IMR-90 (cell line): ENCODE measurements around the gene TRAPPC5. TPM values are rescaled to one million over a fixed set of nuclear protein-coding genes. Genes with fewer than 3 reads are reported as not detected.

Experiments used
- ATAC-seq: fragments of 200-7000 bp; cut with Tn5 transposase; 2 replicates; pipeline ENCODE4 v1.9.1; 2020; ENCODE audit warnings: low read depth, mild to moderate bottlenecking, moderate library complexity
- BruUV-seq: library from RNA; stranded (reverse); fragments of 400-500 nt; replicated peaks from 2 replicates; lab custom pipeline; 2021; lab: Mats Ljungman, UMichigan
- CTCF ChIA-PET: fragments of 300-600 bp; formaldehyde crosslinking; extraction: SDS; loops from one replicate; lab custom pipeline; 2021; ENCODE audit warnings: antibody characterized with exemption; lab: Yijun Ruan, JAX
- POLR2A ChIA-PET: fragments of 300-600 bp; sonication (Branson Sonifier 250); formaldehyde crosslinking; loops from one replicate; lab custom pipeline; 2022; ENCODE audit warnings: antibody characterized with exemption; ENCODE audit not compliant: unreplicated experiment; lab: Charles Lee
- DNase-seq: peaks from one replicate; pipeline ENCODE4 v3.0.0; 2013
- H2AFZ ChIP-seq: replicated peaks from 2 replicates; pipeline ENCODE3; 2013; ENCODE audit warnings: low read length, mild to moderate bottlenecking; ENCODE audit not compliant: poor library complexity
- H2AK5ac ChIP-seq: 2 replicates; pipeline ENCODE4 v1.6.1; 2013; ENCODE audit warnings: low read depth, low read length, inconsistent platforms
- H2AK9ac ChIP-seq: replicated peaks from 2 replicates; pipeline ENCODE3; 2013; ENCODE audit warnings: mild to moderate bottlenecking, low read depth, low read length, moderate library complexity; ENCODE audit not compliant: poor library complexity
- H2BK120ac ChIP-seq: 2 replicates; pipeline ENCODE4 v1.6.1; 2013; ENCODE audit warnings: low read depth, low read length, inconsistent platforms
- H2BK15ac ChIP-seq: 3 replicates; pipeline ENCODE4 v1.6.1; 2013; ENCODE audit warnings: low read depth, low read length, inconsistent platforms
- H2BK20ac ChIP-seq: 2 replicates; pipeline ENCODE4 v1.6.1; 2013; ENCODE audit warnings: low read depth, mild to moderate bottlenecking, inconsistent platforms, low read length, moderate library complexity
- H2BK5ac ChIP-seq: 2 replicates; pipeline ENCODE4 v1.6.1; 2013; ENCODE audit warnings: mild to moderate bottlenecking, low read depth, low read length, inconsistent platforms; ENCODE audit not compliant: poor library complexity, severe bottlenecking
- H3K14ac ChIP-seq: replicated peaks from 2 replicates; pipeline ENCODE4 v1.6.1; 2013; ENCODE audit warnings: low read depth, low read length, inconsistent platforms
- H3K18ac ChIP-seq: 2 replicates; pipeline ENCODE4 v1.6.1; 2013; ENCODE audit warnings: low read depth, low read length, control low read depth
- H3K23ac ChIP-seq: 2 replicates; pipeline ENCODE4 v1.6.1; 2013; ENCODE audit warnings: low read depth, low read length, inconsistent platforms
- H3K27ac ChIP-seq: 2 replicates; pipeline ENCODE4 v1.5.1; 2013; ENCODE audit warnings: mild to moderate bottlenecking, control low read depth, low read length; ENCODE audit not compliant: insufficient read depth
- H3K27me3 ChIP-seq: 2 replicates; pipeline ENCODE4 v1.6.1; 2013; ENCODE audit warnings: low read length; ENCODE audit not compliant: control insufficient read depth, insufficient read depth
- H3K36me3 ChIP-seq: 2 replicates; pipeline ENCODE4 v1.6.1; 2013; ENCODE audit warnings: low read length, mixed read lengths; ENCODE audit not compliant: control insufficient read depth, insufficient read depth
- H3K4ac ChIP-seq: 2 replicates; pipeline ENCODE4 v1.6.1; 2013; ENCODE audit warnings: low read depth, low read length, inconsistent platforms
- H3K4me1 ChIP-seq: 2 replicates; pipeline ENCODE4 v1.6.1; 2013; ENCODE audit warnings: low read length, mixed read lengths; ENCODE audit not compliant: control insufficient read depth, insufficient read depth
- H3K4me2 ChIP-seq: 2 replicates; pipeline ENCODE4 v1.6.1; 2013; ENCODE audit warnings: low read depth, mild to moderate bottlenecking, control low read depth, low read length, moderate library complexity
- H3K4me3 ChIP-seq: 2 replicates; pipeline ENCODE4 v1.5.1; 2013; ENCODE audit warnings: low read depth, mild to moderate bottlenecking, control low read depth, low read length, moderate library complexity; ENCODE audit not compliant: insufficient read depth
- H3K56ac ChIP-seq: 2 replicates; pipeline ENCODE4 v1.6.1; 2013; ENCODE audit warnings: low read length, inconsistent platforms; ENCODE audit not compliant: insufficient read depth; ENCODE audit errors: extremely low read depth
- H3K79me1 ChIP-seq, 2 experiments: 2 replicates each; pipeline ENCODE4 v1.6.1; 2013; ENCODE audit warnings: low read length in 2 of 2, inconsistent platforms in 1 of 2, low read depth in 1 of 2
- H3K9ac ChIP-seq: 2 replicates; pipeline ENCODE4 v1.6.1; 2013; ENCODE audit warnings: low read depth, low read length, control low read depth
- H3K9me1 ChIP-seq: 2 replicates; pipeline ENCODE4 v1.6.1; 2013; ENCODE audit warnings: low read length, inconsistent platforms; ENCODE audit not compliant: insufficient read depth
- H3K9me3 ChIP-seq: 2 replicates; pipeline ENCODE4 v1.6.1; 2013; ENCODE audit warnings: low read length; ENCODE audit not compliant: control insufficient read depth, insufficient read depth
- H4K20me1 ChIP-seq: 2 replicates; pipeline ENCODE4 v1.6.1; 2013; ENCODE audit warnings: low read length, inconsistent platforms; ENCODE audit not compliant: insufficient read depth
- H4K5ac ChIP-seq: 2 replicates; pipeline ENCODE4 v1.6.1; 2013; ENCODE audit warnings: mild to moderate bottlenecking, low read depth, low read length, control low read depth
- H4K8ac ChIP-seq, 2 experiments: 2 replicates each; pipeline ENCODE4 v1.6.1; 2013; ENCODE audit warnings: low read depth in 2 of 2, low read length in 2 of 2, control low read depth in 1 of 2, inconsistent platforms in 1 of 2
- H4K91ac ChIP-seq: 2 replicates; pipeline ENCODE4 v1.6.1; 2013; ENCODE audit warnings: low read depth, low read length, inconsistent platforms; ENCODE audit not compliant: insufficient read depth
- CEBPB ChIP-seq: IDR thresholded peaks from 2 replicates; pipeline ENCODE4 v1.6.1; 2012; ENCODE audit warnings: low read depth, low read length, improper control_type of control experiment
- RAD21 ChIP-seq: IDR thresholded peaks from 2 replicates; pipeline ENCODE4 v1.6.1; 2012; ENCODE audit warnings: low read length, improper control_type of control experiment
- RCOR1 ChIP-seq: IDR thresholded peaks from 2 replicates; pipeline ENCODE4 v1.6.1; 2012; ENCODE audit warnings: mild to moderate bottlenecking, low read length, improper control_type of control experiment; ENCODE audit not compliant: insufficient replicate concordance
- SMC3 ChIP-seq: fragments of 150-350 bp; IDR thresholded peaks from 2 replicates; pipeline ENCODE4 v1.6.1; 2016; ENCODE audit warnings: low read depth, mild to moderate bottlenecking, antibody characterized with exemption, low read length, moderate library complexity
- WGBS, 2 experiments: methylation state at CpG; one replicate each; pipeline versions ENCODE4 v1.1.5 to v1.1.7; 2013; ENCODE audit warnings: missing lambda C conversion rate in 2 of 2; ENCODE audit not compliant: insufficient read length in 1 of 2; ENCODE audit errors: extremely low coverage in 2 of 2; 5-methylcytosine and 5-hydroxymethylcytosine counted together
- dilution Hi-C: fragments of 300-500 bp; cut with HindIII; formaldehyde crosslinking; loops from one replicate; pipeline ENCODE4 v1.14.3; 2018; ENCODE audit warnings: low sequenced_read_pairs; ENCODE audit not compliant: unreplicated experiment
- in situ Hi-C: fragments of 300-500 bp; cut with MboI; formaldehyde crosslinking; loops from 3 replicates; pipeline ENCODE4 v1.14.3; 2019; ENCODE audit warnings: low sequenced_read_pairs, inconsistent platforms, mixed read lengths
- intact Hi-C: fragments of 100-400 bp; cut with micrococcal nuclease; formaldehyde crosslinking; loops from 2 replicates; pipeline ENCODE4 v1.10.0; 2022
- polyA plus RNA-seq, 3 experiments: library from polyadenylated mRNA; depleted of rRNA; stranded (reverse); fragments of >200 nt; gene quantifications; 2 replicates each; pipeline ENCODE4 v1.2.3, GENCODE V29; 2012; ENCODE audit warnings: low replicate concordance in 1 of 3
- total RNA-seq: library from RNA; depleted of rRNA; stranded (reverse); fragments of >200 nt; gene quantifications from 2 replicates; pipeline ENCODE4 v1.2.3, GENCODE V29; 2012
- TF ChIP-seq, protein P1 (sequence below): fragments of 150-350 bp; IDR thresholded peaks from 2 replicates; pipeline ENCODE4 v1.6.1; 2017; ENCODE audit warnings: mild to moderate bottlenecking, antibody characterized with exemption, low read length, low read depth

TRAPPC5 gene
- total and polyA plus RNA-seq, 2 of the 4 experiments (the other 2 are of a cell fraction), result 54.7 to 109 TPM

DNA sequence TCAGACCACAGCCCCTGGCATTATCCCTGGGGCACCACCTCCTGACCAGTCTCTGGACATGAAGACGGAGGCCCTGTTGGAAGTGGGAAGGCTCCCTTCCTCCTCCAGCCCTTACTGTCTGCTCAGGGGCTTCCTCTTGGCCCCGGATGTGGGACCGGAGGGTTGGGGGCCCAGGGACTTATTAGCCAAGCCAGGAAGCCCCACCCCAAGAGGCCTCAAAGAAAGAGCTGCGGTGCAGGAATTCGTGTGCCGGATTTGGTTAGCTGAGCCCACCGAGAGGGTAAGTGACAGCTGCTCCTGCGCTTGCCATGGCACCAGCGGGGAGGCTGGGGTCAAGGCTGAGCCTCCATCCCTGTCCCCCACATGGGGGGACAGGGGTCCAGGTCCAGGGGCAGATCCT lies 11.8 kb upstream of the TRAPPC5 start, which contains the start of gene RETN:
Gene RETN, plus strand, starts transcription at position 208 of the 400 bp plus-strand sequence. CDS start 278 bp downstream, outside the sequence.
- no peaks in the 10 kb centered on the region for H3K9me1 ChIP-seq
- TF ChIP-seq RCOR1 (no peak), CEBPB (no peak), RAD21 (no peak), SMC3 (no peak)
- TF ChIP-seq, protein P1, sequence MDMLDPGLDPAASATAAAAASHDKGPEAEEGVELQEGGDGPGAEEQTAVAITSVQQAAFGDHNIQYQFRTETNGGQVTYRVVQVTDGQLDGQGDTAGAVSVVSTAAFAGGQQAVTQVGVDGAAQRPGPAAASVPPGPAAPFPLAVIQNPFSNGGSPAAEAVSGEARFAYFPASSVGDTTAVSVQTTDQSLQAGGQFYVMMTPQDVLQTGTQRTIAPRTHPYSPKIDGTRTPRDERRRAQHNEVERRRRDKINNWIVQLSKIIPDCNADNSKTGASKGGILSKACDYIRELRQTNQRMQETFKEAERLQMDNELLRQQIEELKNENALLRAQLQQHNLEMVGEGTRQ, result no peak
- H2AFZ ChIP-seq, result no peak within 1 kb of the TSS
- H3K56ac ChIP-seq, result no peak within 1 kb of the TSS
- no peaks in the 10 kb centered on the region for H3K4me1 ChIP-seq
- H2BK120ac ChIP-seq, result no peak within 1 kb of the TSS
- peaks cover 3% of the 10 kb centered on the region; the same call in 1 of the 2 replicates for H3K9me3 ChIP-seq
- no peak within 1 kb of the TSS for H3K27ac ChIP-seq
- H3K4me3 ChIP-seq, result no peak within 1 kb of the TSS
- no peak within 1 kb of the TSS for H2BK15ac ChIP-seq
- intact Hi-C loops (no loop called here), in situ Hi-C loops (no loop called here), dilution Hi-C loops (no loop called here)
- no peak within 1 kb of the TSS for H2BK20ac ChIP-seq
- H2AK9ac ChIP-seq, result no peak within 1 kb of the TSS
- H4K8ac ChIP-seq, result no peak within 1 kb of the TSS
- CTCF ChIA-PET, result interaction anchor here (1.9 kb wide), 1 partner anchor 12 kb away, joined by 6 read pairs; the partner anchor contains the start of gene TRAPPC5
- H2BK5ac ChIP-seq, result no peak within 1 kb of the TSS
- H3K4ac ChIP-seq, result no peak within 1 kb of the TSS
- no peaks in the 10 kb centered on the region for H4K20me1 ChIP-seq
- no peak within 1 kb of the TSS for H3K23ac ChIP-seq
- no peak within 1 kb of the TSS for H3K9ac ChIP-seq
- H3K27me3 ChIP-seq, result peaks cover 29% of the 10 kb centered on the region
- H3K14ac ChIP-seq, result no peak within 1 kb of the TSS
- H3K18ac ChIP-seq, result no peak within 1 kb of the TSS
- no peak within 1 kb of the TSS for H3K4me2 ChIP-seq
- POLR2A ChIA-PET, result no interaction called here
- no TSS peak for BruUV-seq
- H3K79me1 ChIP-seq, result no peaks in the 10 kb centered on the region
- no peak within 1 kb of the TSS for H4K91ac ChIP-seq
- no peaks in the 10 kb centered on the region for H3K36me3 ChIP-seq
- H4K5ac ChIP-seq, result no peak within 1 kb of the TSS
- no peak for ATAC-seq
- no peak for DNase-seq
- WGBS, 2 experiments, result 80% methylated on average over 1 of the region's 9 CpGs; no CpG with 5 or more reads in 1 of the 2 experiments
- H2AK5ac ChIP-seq, result no peak within 1 kb of the TSS
